Transverse colon (tissue), 4 donors: ENCODE measurements around the gene ATP8B4. TPM values are rescaled to one million over a fixed set of nuclear protein-coding genes. Genes with fewer than 3 reads are reported as not detected.

ENCODE experiments used
- DNase-seq: peaks from one replicate; pipeline ENCODE4 v3.0.0-alpha.2; 2019
- H3K27ac ChIP-seq, 4 donors: fragments of 200-600 bp; sonication (generic); 2 replicates each; pipeline ENCODE4 v1.5.1; 2016 to 2018; ENCODE audit warnings: inconsistent platforms in 4 of 4
- H3K27me3 ChIP-seq: fragments of 200-600 bp; sonication (generic); 2 replicates; pipeline ENCODE4 v1.5.1; 2017; ENCODE audit warnings: inconsistent platforms
- H3K36me3 ChIP-seq, 4 donors: fragments of 200-600 bp; sonication (generic); 2 replicates each; pipeline ENCODE4 v1.5.1; 2017 to 2019; ENCODE audit warnings: inconsistent platforms in 4 of 4
- H3K4me1 ChIP-seq, 4 donors: fragments of 200-600 bp; sonication (generic); 2 replicates each; pipeline ENCODE4 v1.5.1; 2017 to 2020; ENCODE audit warnings: inconsistent platforms in 4 of 4
- H3K4me3 ChIP-seq, 4 donors: fragments of 200-600 bp; sonication (generic); 1 replicate in 1 of 4; 2 replicates in 3 of 4; pipeline versions ENCODE4 v1.5.1 to v1.6.1; 2017 to 2019; ENCODE audit warnings: inconsistent platforms in 4 of 4
- H3K9me3 ChIP-seq, 2 donors: fragments of 200-600 bp; sonication (generic); 2 replicates each; pipeline ENCODE4 v1.5.1; 2017 to 2019; ENCODE audit warnings: inconsistent platforms in 2 of 2
- EP300 ChIP-seq: sonication (generic); formaldehyde crosslinking; IDR thresholded peaks from one replicate; pipeline ENCODE4 v1.6.1; 2017; ENCODE audit warnings: antibody characterized with exemption, low read depth
- POLR2A ChIP-seq: fragments of 450-650 bp; IDR thresholded peaks from one replicate; pipeline ENCODE4 v1.6.1; 2016; ENCODE audit warnings: antibody characterized with exemption, mild to moderate bottlenecking, moderate library complexity
- POLR2AphosphoS5 ChIP-seq, 3 donors: sonication (generic); formaldehyde crosslinking; IDR thresholded peaks; one replicate each; pipeline ENCODE4 v1.6.1; 2016; ENCODE audit warnings: antibody characterized with exemption in 3 of 3
- WGBS, 2 donors: methylation state at CpG; one replicate each; pipeline ENCODE4 v1.1.5; 2018; ENCODE audit warnings: low coverage in 1 of 2; 5-methylcytosine and 5-hydroxymethylcytosine counted together
- in situ Hi-C, 4 donors: fragments of 200-750 bp; cut with MboI; loops; one replicate each; pipeline versions ENCODE4 v1.15.0 to v1.15.1; 2017; ENCODE audit warnings: low sequenced_read_pairs in 3 of 4, low pct_ligation_motif_present in 1 of 4, low pct_unique_long_range_greater_than_20kb in 1 of 4
- intact Hi-C: fragments of 100-400 bp; cut with DNase I; formaldehyde crosslinking; loops from one replicate; pipeline ENCODE4 v1.15.1; 2023; ENCODE audit warnings: low total_unique reads
- total RNA-seq, 4 donors: library from RNA; depleted of rRNA; stranded (reverse); fragments of >200 nt; gene quantifications; one replicate each; pipeline ENCODE4 v1.1.0, GENCODE V29; 2016
- TF ChIP-seq, protein P1 (sequence below), 5 experiments: fragments of 200-600 bp in 3 of 5; fragments of 450-650 bp in 2 of 5; sonication (generic) in 3 of 5; IDR thresholded peaks; 1 replicate in 2 of 5; 2 replicates in 3 of 5; pipeline ENCODE4 v1.5.1; 2016 to 2017; ENCODE audit warnings: antibody characterized with exemption in 5 of 5, inconsistent platforms in 3 of 5, mild to moderate bottlenecking in 2 of 5, moderate library complexity in 1 of 5

The ATP8B4 gene
- total RNA-seq, 4 donors from 2014 or later, result 6.2 to 26.2 (median 8.5) TPM

DNA sequence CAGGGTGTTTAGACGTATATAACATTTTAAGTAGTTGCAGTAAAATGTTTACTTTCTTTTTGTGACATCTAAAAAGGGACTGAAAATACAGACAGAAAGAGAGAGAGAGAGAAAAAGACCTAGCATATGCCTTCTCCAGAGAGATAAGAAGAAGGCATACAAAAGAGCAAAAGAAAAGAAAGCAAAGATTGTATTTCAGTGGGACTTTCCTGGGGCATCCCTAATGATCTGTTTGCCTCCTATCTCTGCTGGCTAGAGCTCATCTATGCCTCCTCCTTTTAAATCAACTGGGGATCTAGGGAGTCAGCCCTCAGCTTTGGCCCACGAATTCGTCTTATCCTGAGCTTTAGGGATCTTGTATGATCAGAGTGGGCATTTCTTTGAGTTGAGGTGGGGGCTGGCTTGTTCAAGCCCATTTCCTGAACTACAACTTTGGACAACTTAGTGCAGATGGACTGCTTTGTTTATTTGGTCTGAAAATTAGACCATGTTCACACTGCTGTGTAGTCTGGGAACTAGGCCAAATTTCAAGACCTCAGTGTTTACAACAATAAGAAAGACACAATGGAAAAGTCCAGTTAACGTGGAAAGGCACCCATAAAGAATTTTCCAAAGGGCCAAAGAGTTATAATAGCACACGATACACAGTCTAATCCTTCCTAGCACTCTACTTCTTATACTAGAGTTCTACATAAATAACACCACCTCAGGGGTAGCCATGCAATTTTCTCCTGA is 61.0 kb downstream of the ATP8B4 start:
- peak overlapping the region; percentile 39 to 62 (median 42) for H3K27ac ChIP-seq
- in situ Hi-C loops, result no loop called here
- intact Hi-C loops, result loop anchor here (10.0 kb wide), 1 partner anchor 823 kb away; no protein-coding TSS in a partner anchor

DNA sequence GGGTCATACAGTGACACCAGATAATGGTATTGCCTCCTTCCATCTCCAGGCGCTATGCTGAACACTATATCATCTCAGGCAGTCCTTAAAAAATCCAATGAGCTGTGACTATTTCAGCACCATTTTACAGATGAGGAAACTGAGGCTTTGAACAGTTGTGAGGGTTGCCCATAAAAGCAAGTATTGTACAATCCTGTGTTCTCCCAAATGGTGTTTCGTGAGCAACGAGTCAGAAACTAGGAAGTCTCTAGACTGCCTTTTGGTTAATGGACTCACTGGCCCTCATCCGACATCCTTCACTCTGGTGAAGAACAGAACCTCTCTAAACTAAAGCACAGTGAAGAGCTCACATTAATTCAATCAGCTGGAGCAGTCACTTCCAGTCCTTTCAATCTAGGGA is 61.8 kb downstream of the ATP8B4 start:
- peaks cover 12 to 35% (median 17%) of the 10 kb centered on the region in 4 donors for H3K4me1 ChIP-seq
- WGBS, 2 donors, result 85 to 87% methylated on average over 3 to 4 of the region's 4 CpGs
- DNase-seq, result no peak
- TF ChIP-seq POLR2AphosphoS5 (IDR thresholded peaks at IDR 0.05) (no peak), POLR2A (no peak), EP300 (no peak)
- TF ChIP-seq, protein P1, sequence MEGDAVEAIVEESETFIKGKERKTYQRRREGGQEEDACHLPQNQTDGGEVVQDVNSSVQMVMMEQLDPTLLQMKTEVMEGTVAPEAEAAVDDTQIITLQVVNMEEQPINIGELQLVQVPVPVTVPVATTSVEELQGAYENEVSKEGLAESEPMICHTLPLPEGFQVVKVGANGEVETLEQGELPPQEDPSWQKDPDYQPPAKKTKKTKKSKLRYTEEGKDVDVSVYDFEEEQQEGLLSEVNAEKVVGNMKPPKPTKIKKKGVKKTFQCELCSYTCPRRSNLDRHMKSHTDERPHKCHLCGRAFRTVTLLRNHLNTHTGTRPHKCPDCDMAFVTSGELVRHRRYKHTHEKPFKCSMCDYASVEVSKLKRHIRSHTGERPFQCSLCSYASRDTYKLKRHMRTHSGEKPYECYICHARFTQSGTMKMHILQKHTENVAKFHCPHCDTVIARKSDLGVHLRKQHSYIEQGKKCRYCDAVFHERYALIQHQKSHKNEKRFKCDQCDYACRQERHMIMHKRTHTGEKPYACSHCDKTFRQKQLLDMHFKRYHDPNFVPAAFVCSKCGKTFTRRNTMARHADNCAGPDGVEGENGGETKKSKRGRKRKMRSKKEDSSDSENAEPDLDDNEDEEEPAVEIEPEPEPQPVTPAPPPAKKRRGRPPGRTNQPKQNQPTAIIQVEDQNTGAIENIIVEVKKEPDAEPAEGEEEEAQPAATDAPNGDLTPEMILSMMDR (IDR thresholded peaks at IDR 0.05), result no peak
- H3K36me3 ChIP-seq, result no peaks in the 10 kb centered on the region
- intact Hi-C loops (loop anchor here (10.0 kb wide), 1 partner anchor 822 kb away; no protein-coding TSS in a partner anchor), in situ Hi-C loops (no loop called here)
- H3K27me3 ChIP-seq, result no peaks in the 10 kb centered on the region
- no peak overlapping the region for H3K4me3 ChIP-seq
- peak overlapping the region in 2 of 4 donors; percentile 40 to 43 for H3K27ac ChIP-seq
- H3K9me3 ChIP-seq, result no peaks in the 10 kb centered on the region

More for the DNA sequence above, 61.0 kb downstream of the ATP8B4 start:
- Histone ChIP-seq H3K27me3 (no peaks in the 10 kb centered on the region), H3K4me3 (no peak overlapping the region), H3K4me1 (peaks cover 9 to 32% (median 17%) of the 10 kb centered on the region in 4 donors), H3K9me3 (no peaks in the 10 kb centered on the region), H3K36me3 (no peaks in the 10 kb centered on the region)
- TF ChIP-seq EP300, result no peak
- TF ChIP-seq, protein P1 (IDR thresholded peaks at IDR 0.05), result no peak
- TF ChIP-seq POLR2A, result no peak
- TF ChIP-seq POLR2AphosphoS5 (IDR thresholded peaks at IDR 0.05), result no peak
- 43 to 57% methylated on average over 1 to 5 of the region's 5 CpGs for WGBS, 2 donors
- no peak for DNase-seq

DNA sequence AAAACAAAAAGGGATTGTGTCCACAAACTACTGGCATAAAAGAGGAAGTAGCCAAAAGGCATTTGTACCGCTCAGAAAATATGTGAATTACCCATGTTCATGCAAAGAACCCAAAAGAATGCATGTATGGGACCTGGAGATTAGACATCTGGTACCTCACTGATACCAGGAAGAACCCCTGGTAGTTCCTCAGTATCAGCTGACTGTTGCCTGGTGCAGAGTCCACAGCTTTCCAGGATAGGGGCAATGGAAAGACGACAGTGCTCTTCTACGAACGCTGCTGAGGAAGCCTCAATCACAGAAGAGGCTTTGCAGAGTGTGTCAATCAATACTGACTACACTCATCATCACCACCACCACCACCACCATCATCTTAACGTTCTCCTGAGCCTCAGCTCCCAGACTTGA is 63.3 kb downstream of the ATP8B4 start:
- Histone ChIP-seq H3K4me3 (no peak overlapping the region), H3K27ac (peak overlapping the region; percentile 44 to 65 (median 60)), H3K27me3 (no peaks in the 10 kb centered on the region), H3K9me3 (no peaks in the 10 kb centered on the region), H3K36me3 (no peaks in the 10 kb centered on the region), H3K4me1 (peaks cover 12 to 43% (median 17%) of the 10 kb centered on the region in 4 donors)
- WGBS, 2 donors, result 56 to 68% methylated on average over 1 to 5 of the region's 5 CpGs
- intact Hi-C loops (loop anchor here (10.0 kb wide), 1 partner anchor 821 kb away; no protein-coding TSS in a partner anchor), in situ Hi-C loops (no loop called here)
- TF ChIP-seq EP300 (no peak), POLR2A (no peak), POLR2AphosphoS5 (IDR thresholded peaks at IDR 0.05) (no peak)
- TF ChIP-seq, protein P1 (IDR thresholded peaks at IDR 0.05), result no peak
- no peak for DNase-seq

DNA sequence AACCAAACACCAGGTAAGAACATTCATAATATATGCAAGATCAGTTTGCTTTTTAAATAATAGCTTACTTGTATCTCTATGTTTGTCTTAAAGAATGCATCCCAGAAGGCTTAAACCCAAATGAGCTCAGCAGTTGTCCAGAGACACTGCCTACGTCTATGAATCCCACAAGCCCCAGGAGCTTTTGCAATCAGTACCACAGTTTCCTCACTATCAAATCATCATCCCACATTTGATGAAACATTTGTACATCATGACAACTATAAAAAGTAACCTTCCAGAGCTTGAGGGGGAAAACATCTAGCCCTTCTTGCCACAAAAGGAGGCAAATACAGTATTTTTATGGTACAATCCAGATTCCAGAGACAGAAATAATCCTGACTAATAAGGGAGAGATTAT is 63.7 kb downstream of the ATP8B4 start:
- WGBS, 2 donors, result 14 to 67% methylated on average over 1 of the region's 1 CpG
- Histone ChIP-seq H3K4me1 (peaks cover 12 to 43% (median 17%) of the 10 kb centered on the region in 4 donors), H3K4me3 (no peak overlapping the region), H3K9me3 (no peaks in the 10 kb centered on the region), H3K27ac (peak overlapping the region; percentile 44 to 65 (median 60)), H3K27me3 (no peaks in the 10 kb centered on the region), H3K36me3 (no peaks in the 10 kb centered on the region)
- TF ChIP-seq POLR2AphosphoS5 (IDR thresholded peaks at IDR 0.05) (peak in 1 of 3 donors; percentile 24), POLR2A (no peak)
- DNase-seq, result no peak
- in situ Hi-C loops, result no loop called here
- intact Hi-C loops, result loop anchor here (10.0 kb wide), 1 partner anchor 821 kb away; no protein-coding TSS in a partner anchor
